HepG2 (cell line): ENCODE measurements around the gene BEST2. TPM values are rescaled to one million over a fixed set of nuclear protein-coding genes. Genes with fewer than 3 reads are reported as not detected.
A peak's percentile ranks its signal among the peaks of the same experiment; 100 is the strongest.

ENCODE experiments used
- ATAC-seq: fragments of 200-7000 bp; cut with Tn5 transposase; 3 replicates; pipeline ENCODE4 v1.9.1; 2020; ENCODE audit warnings: mild to moderate bottlenecking, moderate library complexity
- BruUV-seq: library from RNA; stranded (reverse); fragments of 400-500 nt; replicated peaks from 2 replicates; lab custom pipeline; 2021; lab: Mats Ljungman, UMichigan
- CTCF ChIA-PET: fragments of 300-600 bp; formaldehyde crosslinking; extraction: SDS; loops from one replicate; lab custom pipeline; 2021; ENCODE audit warnings: low total read pairs, inconsistent platforms, low intra/inter-chr PET ratio; lab: Yijun Ruan, JAX
- POLR2A ChIA-PET: fragments of 350-600 bp; sonication (Branson Sonifier 250); formaldehyde crosslinking; loops from one replicate; lab custom pipeline; 2020; ENCODE audit warnings: antibody characterized with exemption, inconsistent platforms; lab: Yijun Ruan, JAX
- DNase-seq: peaks from one replicate; pipeline ENCODE4 v3.0.0-alpha.2; 2015; ENCODE audit warnings: low spot score
- FAIRE-seq: peaks from 3 replicates; lab custom pipeline; 2011; peaks lifted over from hg19 to GRCh38; lab: Jason Lieb, UNC
- H2AFZ ChIP-seq: one replicate; pipeline ENCODE4 v1.6.1; 2011; ENCODE audit warnings: low read length, inconsistent platforms
- H3K27ac ChIP-seq: fragments of 300-600 bp; 3 replicates; pipeline ENCODE4 v1.8.0; 2011; ENCODE audit warnings: mixed run types, mild to moderate bottlenecking, mixed read lengths, low read length, inconsistent platforms; ENCODE audit not compliant: insufficient read depth; ENCODE audit errors: extremely low read length
- H3K27me3 ChIP-seq, 2 experiments: fragments of 200-600 bp in 1 of 2; 2 replicates in 1 of 2; 3 replicates in 1 of 2; pipeline versions ENCODE4 v1.6.0 to v1.8.0; 2011; ENCODE audit warnings: low read length in 2 of 2, mild to moderate bottlenecking in 2 of 2, moderate library complexity in 2 of 2, inconsistent platforms in 1 of 2; ENCODE audit not compliant: insufficient read depth in 2 of 2, control insufficient read depth in 1 of 2
- H3K36me3 ChIP-seq, 2 experiments: fragments of 200-600 bp in 1 of 2; replicated peaks in 1 of 2; 2 replicates in 1 of 2; 3 replicates in 1 of 2; pipeline versions ENCODE4 v1.5.1 to v1.8.0; 2011; ENCODE audit warnings: low read length in 2 of 2, inconsistent platforms in 1 of 2; ENCODE audit not compliant: insufficient read depth in 2 of 2, control insufficient read depth in 1 of 2
- H3K4me1 ChIP-seq: 2 replicates; pipeline ENCODE4 v1.5.1; 2012; ENCODE audit warnings: low read length, inconsistent platforms; ENCODE audit not compliant: insufficient read depth
- H3K4me2 ChIP-seq: 2 replicates; pipeline ENCODE4 v1.6.0; 2011; ENCODE audit warnings: low read depth, low read length, inconsistent platforms
- H3K4me3 ChIP-seq, 3 experiments: fragments of 200-600 bp in 1 of 3; sonication (generic), shearing (Covaris generic) in 1 of 3; replicated peaks in 1 of 3; 2 replicates each; pipeline ENCODE4 v1.5.1; 2011 to 2016; ENCODE audit warnings: low read length in 3 of 3, inconsistent platforms in 2 of 3, low read depth in 2 of 3, mild to moderate bottlenecking in 2 of 3, control low read depth in 1 of 3, mixed read lengths in 1 of 3; ENCODE audit not compliant: insufficient read depth in 1 of 3
- H3K79me2 ChIP-seq: one replicate; pipeline ENCODE4 v1.6.1; 2011; ENCODE audit warnings: low read length, inconsistent platforms; ENCODE audit not compliant: insufficient read depth
- H3K9ac ChIP-seq: 2 replicates; pipeline ENCODE4 v1.6.0; 2011; ENCODE audit warnings: mild to moderate bottlenecking, low read depth, low read length, inconsistent platforms; ENCODE audit not compliant: insufficient read depth
- H3K9me3 ChIP-seq: 2 replicates; pipeline ENCODE4 v1.5.1; 2012; ENCODE audit warnings: mild to moderate bottlenecking, low read length
- H4K20me1 ChIP-seq: 2 replicates; pipeline ENCODE4 v1.6.0; 2011; ENCODE audit warnings: inconsistent platforms, mild to moderate bottlenecking, low read length, moderate library complexity; ENCODE audit not compliant: insufficient read depth
- CENPX ChIP-seq: sonication (generic); formaldehyde crosslinking; IDR thresholded peaks from 2 replicates; pipeline ENCODE4 v1.9.0; 2021; ENCODE audit warnings: mild to moderate bottlenecking, missing genetic modification reagents, moderate library complexity
- ZNF121 ChIP-seq: sonication (generic); formaldehyde crosslinking; IDR thresholded peaks from 2 replicates; pipeline ENCODE4 v1.5.0; 2020; ENCODE audit warnings: mild to moderate bottlenecking, missing genetic modification reagents
- ZNF780A ChIP-seq: sonication (generic); formaldehyde crosslinking; IDR thresholded peaks from 2 replicates; pipeline ENCODE4 v1.8.0; 2022; ENCODE audit warnings: mild to moderate bottlenecking, missing genetic modification reagents, moderate library complexity
- ZNF850 ChIP-seq: sonication (generic); formaldehyde crosslinking; conservative IDR thresholded peaks from 2 replicates; pipeline ENCODE4 v1.9.0; 2021; ENCODE audit warnings: mild to moderate bottlenecking, missing genetic modification reagents
- WGBS: methylation state at CpG from one replicate; pipeline ENCODE4 v1.1.6; 2017; ENCODE audit warnings: low lambda C conversion rate; 5-methylcytosine and 5-hydroxymethylcytosine counted together
- in situ Hi-C: cut with HindIII; loops from 2 replicates; pipeline ENCODE4 v1.10.0; 2017; ENCODE audit warnings: low pct_unique_long_range_greater_than_20kb; ENCODE audit not compliant: extremely low pct_ligation_motif_present
- intact Hi-C: fragments of 100-400 bp; cut with micrococcal nuclease; formaldehyde crosslinking; loops from one replicate; pipeline ENCODE4 v1.10.0; 2022; ENCODE audit not compliant: unreplicated experiment
- polyA plus RNA-seq, 8 experiments: library from polyadenylated mRNA; depleted of rRNA in 3 of 8; stranded (reverse) in 7 of 8; unstranded in 1 of 8; fragments of >200 nt; fragmentation: Illumina TruSeq in 4 of 8; extraction: Trizol in 4 of 8; gene quantifications; 2 replicates each; pipeline versions ENCODE4 v1.2.1 to v1.2.3, GENCODE V29; 2011 to 2016; ENCODE audit warnings: low read depth in 4 of 8, missing spikeins in 1 of 8, mixed read lengths in 1 of 8; ENCODE audit not compliant: insufficient read depth in 1 of 8
- total RNA-seq, 5 experiments: library from RNA; depleted of rRNA; stranded (reverse); fragments of >200 nt; fragmentation: Illumina TruSeq; extraction: Trizol; gene quantifications; 2 replicates each; pipeline ENCODE4 v1.2.3, GENCODE V29; 2016; ENCODE audit warnings: low read depth in 1 of 5
- TF ChIP-seq, protein P1 (sequence below): conservative IDR thresholded peaks from 2 replicates; pipeline ENCODE4 v1.6.1; 2018; ENCODE audit warnings: missing genetic modification reagents
- TF ChIP-seq, protein P2 (sequence below): sonication (generic); formaldehyde crosslinking; conservative IDR thresholded peaks from 2 replicates; pipeline ENCODE4 v1.8.1; 2023; ENCODE audit warnings: missing genetic modification reagents

BEST2 gene
- total and polyA plus RNA-seq, 2 of the 13 experiments (the other 11 are each of a cell fraction or from before 2014, with no cell fraction given) = not detected

DNA sequence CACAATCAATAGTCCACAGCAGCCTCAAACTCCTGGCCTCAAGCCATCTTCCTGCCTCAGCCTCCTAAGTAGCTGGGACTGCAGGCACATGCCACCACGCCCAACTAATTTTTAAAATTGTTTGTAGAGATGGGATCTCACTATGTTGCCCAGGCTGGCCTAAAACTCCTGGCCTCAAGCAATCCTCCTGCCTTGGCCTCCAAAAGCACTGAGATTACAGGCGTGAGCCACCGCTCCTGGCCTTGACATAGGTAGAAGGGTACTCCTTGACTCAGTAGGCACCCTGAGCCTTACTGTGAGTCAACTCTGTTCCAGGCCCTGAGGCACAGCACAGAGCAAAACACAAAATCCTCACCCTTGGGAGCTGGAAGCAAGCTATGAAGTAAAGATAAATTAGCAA, 35.7 kb upstream of the BEST2 start:
- no peak for DNase-seq
- Histone ChIP-seq H2AFZ (no peak overlapping the region), H3K36me3 (peaks cover 27 to 62% of the 10 kb centered on the region in 2 experiments), H3K27ac (no peak overlapping the region), H3K9ac (no peak overlapping the region), H3K9me3 (no peaks in the 10 kb centered on the region), H3K4me1 (peaks cover 9% of the 10 kb centered on the region), H4K20me1 (no peaks in the 10 kb centered on the region), H3K79me2 (peaks cover 29% of the 10 kb centered on the region), H3K4me3 (no peak overlapping the region), H3K27me3 (no peaks in the 10 kb centered on the region), H3K4me2 (no peak overlapping the region)
- ChIA-PET CTCF (no interaction called here), POLR2A (no interaction called here)
- in situ Hi-C loops (no loop called here), intact Hi-C loops (no loop called here)
- no peak for FAIRE-seq
- 100% methylated on average over 3 of the region's 3 CpGs for whole genome bisulfite sequencing
- TF ChIP-seq CENPX (no peak), ZNF121 (CRISPR knock-in tag) (peak; percentile 50), ZNF780A (CRISPR knock-in tag) (no peak)
- no TSS peak for BruUV-seq
- no peak for ATAC-seq

DNA sequence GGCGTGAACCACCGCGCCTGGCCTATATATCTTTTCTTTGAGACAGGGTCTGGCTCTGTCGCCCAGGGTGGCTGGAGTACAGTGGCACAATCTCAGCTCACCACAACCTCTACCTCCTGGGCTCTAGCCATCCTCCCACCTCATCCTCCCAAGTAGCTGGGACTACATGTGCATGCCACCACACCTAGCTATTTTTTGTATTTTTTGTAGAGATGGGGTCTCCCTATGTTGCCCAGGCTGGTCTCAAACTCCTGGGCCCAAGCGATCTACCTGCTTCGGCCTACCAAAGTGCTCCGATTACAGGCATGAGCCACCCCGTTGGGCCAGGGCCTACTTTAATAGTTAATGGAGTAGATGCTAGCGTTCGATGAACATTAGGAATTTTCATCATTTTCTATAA, 31.3 kb upstream of the BEST2 start:
- Histone ChIP-seq H3K79me2 (peaks cover 57% of the 10 kb centered on the region), H3K9ac (peak overlapping the region; percentile 87; the same call in 1 of the 2 replicates), H3K36me3 (peaks cover 10 to 32% of the 10 kb centered on the region in 2 experiments), H2AFZ (no peak overlapping the region), H4K20me1 (no peaks in the 10 kb centered on the region), H3K9me3 (no peaks in the 10 kb centered on the region), H3K4me2 (peak overlapping the region; percentile 90), H3K27me3 (no peaks in the 10 kb centered on the region; a peak in 1 of 5 replicates), H3K27ac (peak overlapping the region; percentile 77), H3K4me1 (peaks cover 9% of the 10 kb centered on the region), H3K4me3 (peak overlapping the region; percentile 92 to 96 (median 93))
- no TSS peak for BruUV-seq
- ChIA-PET POLR2A (no interaction called here), CTCF (no interaction called here)
- no peak for ATAC-seq
- in situ Hi-C loops (no loop called here), intact Hi-C loops (no loop called here)
- DNase-seq = no peak
- 95% methylated on average over 10 of the region's 10 CpGs for WGBS
- TF ChIP-seq ZNF850 = no peak
- TF ChIP-seq, protein P1, sequence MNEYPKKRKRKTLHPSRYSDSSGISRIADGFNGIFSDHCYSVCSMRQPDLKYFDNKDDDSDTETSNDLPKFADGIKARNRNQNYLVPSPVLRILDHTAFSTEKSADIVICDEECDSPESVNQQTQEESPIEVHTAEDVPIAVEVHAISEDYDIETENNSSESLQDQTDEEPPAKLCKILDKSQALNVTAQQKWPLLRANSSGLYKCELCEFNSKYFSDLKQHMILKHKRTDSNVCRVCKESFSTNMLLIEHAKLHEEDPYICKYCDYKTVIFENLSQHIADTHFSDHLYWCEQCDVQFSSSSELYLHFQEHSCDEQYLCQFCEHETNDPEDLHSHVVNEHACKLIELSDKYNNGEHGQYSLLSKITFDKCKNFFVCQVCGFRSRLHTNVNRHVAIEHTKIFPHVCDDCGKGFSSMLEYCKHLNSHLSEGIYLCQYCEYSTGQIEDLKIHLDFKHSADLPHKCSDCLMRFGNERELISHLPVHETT (CRISPR knock-in tag) = no peak
- TF ChIP-seq, protein P2, sequence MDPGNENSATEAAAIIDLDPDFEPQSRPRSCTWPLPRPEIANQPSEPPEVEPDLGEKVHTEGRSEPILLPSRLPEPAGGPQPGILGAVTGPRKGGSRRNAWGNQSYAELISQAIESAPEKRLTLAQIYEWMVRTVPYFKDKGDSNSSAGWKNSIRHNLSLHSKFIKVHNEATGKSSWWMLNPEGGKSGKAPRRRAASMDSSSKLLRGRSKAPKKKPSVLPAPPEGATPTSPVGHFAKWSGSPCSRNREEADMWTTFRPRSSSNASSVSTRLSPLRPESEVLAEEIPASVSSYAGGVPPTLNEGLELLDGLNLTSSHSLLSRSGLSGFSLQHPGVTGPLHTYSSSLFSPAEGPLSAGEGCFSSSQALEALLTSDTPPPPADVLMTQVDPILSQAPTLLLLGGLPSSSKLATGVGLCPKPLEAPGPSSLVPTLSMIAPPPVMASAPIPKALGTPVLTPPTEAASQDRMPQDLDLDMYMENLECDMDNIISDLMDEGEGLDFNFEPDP = 0 out of 2 replicates have a peak, but pooled peaks have one; percentile 53
- FAIRE-seq = no peak
